Activated CD4-positive, alpha-beta memory T cell treated with anti-CD3 and anti-CD28 coated beads for 36 hours (primary cell): ENCODE measurements around the gene VAMP2. TPM values are rescaled to one million over a fixed set of nuclear protein-coding genes. Genes with fewer than 3 reads are reported as not detected.

Experiments
- CTCF ChIA-PET: fragments of 350-600 bp; sonication (Branson Sonifier 250); formaldehyde crosslinking; loops from one replicate; lab custom pipeline; 2021; ENCODE audit warnings: antibody characterized with exemption, inconsistent platforms; lab: Charles Lee
- POLR2A ChIA-PET: fragments of 350-600 bp; sonication (Branson Sonifier 250); formaldehyde crosslinking; loops from one replicate; lab custom pipeline; 2021; ENCODE audit warnings: antibody characterized with exemption; lab: Charles Lee
- DNase-seq: peaks from one replicate; pipeline ENCODE4 v3.0.0-alpha.2; 2020
- H3K27ac Mint-ChIP-seq: one replicate; pipeline ENCODE4 v1.8.0; 2021; ENCODE audit warnings: mixed read lengths
- H3K27me3 Mint-ChIP-seq: one replicate; pipeline ENCODE4 v1.8.0; 2021; ENCODE audit warnings: mixed read lengths
- H3K36me3 Mint-ChIP-seq: one replicate; pipeline ENCODE4 v1.8.0; 2021; ENCODE audit warnings: mixed read lengths
- H3K4me1 Mint-ChIP-seq: one replicate; pipeline ENCODE4 v1.8.0; 2021; ENCODE audit warnings: low read depth, mixed read lengths
- H3K4me3 Mint-ChIP-seq: one replicate; pipeline ENCODE4 v1.8.0; 2021; ENCODE audit warnings: mild to moderate bottlenecking, mixed read lengths
- H3K9me3 Mint-ChIP-seq: one replicate; pipeline ENCODE4 v1.8.0; 2021; ENCODE audit warnings: mixed read lengths
- intact Hi-C: fragments of 100-400 bp; cut with micrococcal nuclease; formaldehyde crosslinking; loops from one replicate; pipeline ENCODE4 v1.15.1; 2023
- total RNA-seq, 2 experiments: library from RNA; stranded (reverse); gene quantifications; one replicate each; pipeline ENCODE4 v1.2.3, GENCODE V29; 2021

The VAMP2 gene
- total RNA-seq, 2 experiments from 2014 or later: 30.1 to 30.4 TPM

DNA sequence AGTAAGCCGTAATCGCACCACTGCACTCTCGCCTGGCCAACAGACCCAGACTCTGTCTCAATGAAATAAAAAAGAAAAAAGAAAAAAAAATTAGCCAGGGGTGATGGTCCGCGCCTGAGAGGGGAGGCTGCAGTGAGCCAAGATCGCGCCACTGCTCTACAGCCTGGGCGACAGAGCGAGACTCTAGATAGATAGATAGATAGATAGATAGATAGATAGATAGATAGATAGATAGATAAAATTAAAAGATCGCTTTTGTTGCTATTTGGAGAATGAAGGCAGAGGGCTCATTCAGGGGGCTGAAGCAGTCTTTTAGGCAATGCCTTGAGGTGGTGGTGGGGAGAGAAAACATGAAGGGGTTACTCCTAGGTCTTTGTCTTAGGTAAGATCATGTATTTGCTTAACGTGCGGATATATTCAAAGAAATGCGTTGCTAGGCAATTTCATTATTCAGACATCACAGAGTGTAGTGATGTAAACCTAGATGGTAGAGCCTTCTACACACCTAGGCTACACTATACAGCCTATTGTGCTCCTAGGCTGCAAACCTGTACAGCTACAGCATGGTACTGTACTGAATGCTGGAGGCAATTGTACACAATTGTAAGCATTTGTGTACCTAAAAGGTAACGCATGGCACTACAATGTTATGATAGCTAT, 34.5 kb downstream of the VAMP2 start:
- H3K27me3 Mint-ChIP-seq: peaks cover 23% of the 10 kb centered on the region
- CTCF ChIA-PET: interaction anchor here (1.7 to 1.8 kb wide), 2 partner anchors 9 to 68 kb away, joined by 4 to 8 read pairs; partner anchors contain the start of gene ALOXE3

DNA sequence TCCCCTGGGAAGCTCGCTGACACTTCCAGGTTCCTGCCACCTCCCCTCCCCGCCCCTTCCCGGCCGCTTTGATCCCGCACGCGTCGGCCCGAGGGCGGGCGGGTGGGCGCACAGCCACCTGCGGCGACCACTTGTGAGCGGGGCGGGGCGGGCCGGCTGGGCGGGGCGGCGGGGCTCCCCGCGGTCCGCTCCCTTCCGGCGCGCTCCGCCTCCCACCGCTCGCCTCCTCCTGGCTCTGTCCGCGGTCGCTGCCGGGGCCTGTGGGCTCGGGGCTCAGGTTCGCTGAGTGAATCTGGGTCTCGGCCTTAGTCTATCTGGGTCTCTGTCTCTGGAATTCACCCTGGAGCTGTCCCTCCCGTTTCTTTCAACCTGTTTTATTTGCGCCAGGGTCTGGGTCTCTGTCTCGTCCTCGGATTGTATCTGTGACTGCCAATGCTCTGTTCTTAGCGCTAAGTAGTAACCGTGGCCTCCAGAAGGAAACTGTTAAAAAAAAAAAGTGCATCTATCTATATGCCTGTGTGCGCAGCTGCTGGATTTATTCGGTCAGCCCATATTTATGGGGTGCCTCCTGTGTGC, 36.2 kb downstream of the VAMP2 start:
- Mint-ChIP-seq H3K9me3 (no peaks in the 10 kb centered on the region), H3K27ac (peak overlapping the region; percentile 38), H3K4me1 (peaks cover 43% of the 10 kb centered on the region), H3K4me3 (peak overlapping the region; percentile 87), H3K27me3 (peaks cover 30% of the 10 kb centered on the region), H3K36me3 (peaks cover 3% of the 10 kb centered on the region)
- intact Hi-C loops: loop anchor here (10.0 kb wide), 1 partner anchor 692 kb away; the partner anchor contains the start of genes FGF11 and TMEM102
- ChIA-PET CTCF (interaction anchor here (1.6 to 1.8 kb wide), 4 partner anchors 8 to 84 kb away, joined by 3 to 14 read pairs (median 6); partner anchors contain the start of genes ALOXE3 and AURKB), POLR2A (interaction anchor here (0.6 to 2.0 kb wide), 6 partner anchors 12 to 143 kb away, joined by 3 to 10 read pairs (median 4); partner anchors contain the start of gene PER1)
- peak; percentile 62 for DNase-seq

More for the DNA sequence above, 34.5 kb downstream of the VAMP2 start:
- DNase-seq: no peak
- H3K4me3 Mint-ChIP-seq: no peak overlapping the region
- no peak overlapping the region for H3K27ac Mint-ChIP-seq
- peaks cover 39% of the 10 kb centered on the region for H3K4me1 Mint-ChIP-seq
- no peaks in the 10 kb centered on the region for H3K9me3 Mint-ChIP-seq
- POLR2A ChIA-PET: interaction anchor here (1.0 to 2.0 kb wide), 2 partner anchors 10 to 45 kb away, joined by 3 to 10 read pairs; no protein-coding TSS in a partner anchor
- intact Hi-C loops: loop anchor here (10.0 kb wide), 1 partner anchor 693 kb away; the partner anchor contains the start of genes FGF11 and TMEM102
- peaks cover 3% of the 10 kb centered on the region for H3K36me3 Mint-ChIP-seq

DNA sequence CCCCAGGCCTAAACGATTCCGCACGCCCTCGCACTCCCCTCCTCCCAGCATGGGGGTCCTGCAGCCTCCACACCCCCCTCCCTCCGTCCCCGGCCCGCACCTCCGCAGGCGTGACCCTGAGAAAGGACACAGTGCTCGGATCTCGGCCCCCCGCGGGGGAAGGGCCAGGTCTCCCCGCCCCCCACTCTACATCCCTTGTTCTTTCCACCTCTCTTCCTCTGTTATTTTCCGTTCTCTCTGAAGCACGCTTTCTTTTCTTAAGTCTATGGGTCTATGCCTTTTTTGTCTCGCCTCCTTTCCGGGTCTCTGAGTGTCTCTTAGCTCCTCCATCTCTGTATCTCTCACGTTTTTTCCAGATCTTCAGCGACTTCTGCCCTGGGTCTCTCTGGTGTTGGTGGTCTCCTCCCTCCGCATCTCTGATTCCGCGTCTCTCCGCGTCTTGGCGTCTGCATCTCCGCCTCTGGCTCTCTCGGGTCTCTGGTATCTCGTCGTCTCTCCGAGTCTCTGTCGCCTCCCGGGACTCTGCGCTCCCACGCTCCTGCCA, 36.7 kb downstream of the VAMP2 start:
- H3K36me3 Mint-ChIP-seq: peaks cover 3% of the 10 kb centered on the region
- peak overlapping the region; percentile 89 for H3K27ac Mint-ChIP-seq
- peak overlapping the region; percentile 83 for H3K4me3 Mint-ChIP-seq
- DNase-seq: no peak
- peaks cover 45% of the 10 kb centered on the region for H3K4me1 Mint-ChIP-seq
- peaks cover 32% of the 10 kb centered on the region for H3K27me3 Mint-ChIP-seq
- no peaks in the 10 kb centered on the region for H3K9me3 Mint-ChIP-seq
- intact Hi-C loops: loop anchor here (1.0 to 10.0 kb wide), 3 partner anchors 12 to 691 kb away; partner anchors contain the start of genes FGF11, PER1 and TMEM102
- POLR2A ChIA-PET: interaction anchor here (0.9 to 2.0 kb wide), 2 partner anchors 47 to 144 kb away, joined by 3 to 10 read pairs; no protein-coding TSS in a partner anchor
- CTCF ChIA-PET: interaction anchor here (1.6 to 1.7 kb wide), 3 partner anchors 12 to 85 kb away, joined by 3 to 14 read pairs (median 4); partner anchors contain the start of gene AURKB

DNA sequence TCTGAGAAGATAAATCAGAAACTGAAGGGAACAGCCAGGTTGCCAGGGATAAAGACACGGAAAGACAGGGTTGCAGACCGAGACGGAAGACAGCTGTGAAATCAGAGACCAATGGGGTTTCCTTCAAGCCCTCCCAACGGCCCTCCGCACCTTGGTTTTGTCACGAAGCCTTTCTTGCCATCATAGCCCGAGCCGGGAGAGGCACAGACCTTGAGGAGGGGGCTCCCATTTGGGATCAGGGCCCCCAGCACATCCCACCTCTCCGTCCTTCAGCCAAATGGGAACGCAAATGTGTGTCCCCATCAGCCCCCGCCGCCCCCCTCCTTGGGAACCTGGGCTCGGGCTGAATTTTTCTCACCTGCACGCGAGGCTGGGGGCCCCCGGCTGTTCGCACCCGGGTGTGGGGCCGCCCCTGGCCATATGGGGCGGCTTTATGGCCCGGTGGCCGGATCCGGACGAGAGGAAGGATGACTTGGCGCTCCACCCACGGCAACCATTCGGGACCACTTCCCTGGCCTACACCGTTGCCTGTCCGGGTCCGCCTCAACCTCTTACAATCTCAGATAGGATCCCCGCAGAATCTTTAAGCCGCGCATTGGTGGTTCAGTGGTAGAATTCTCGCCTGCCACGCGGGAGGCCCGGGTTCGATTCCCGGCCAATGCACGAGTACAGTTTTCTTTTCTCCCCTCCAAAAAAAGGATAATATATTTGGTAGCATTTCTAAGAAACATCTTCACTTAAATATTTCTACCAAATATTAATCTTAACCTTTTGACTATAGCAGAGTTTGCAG, 37.4 kb downstream of the VAMP2 start:
- H3K4me3 Mint-ChIP-seq: peak overlapping the region; percentile 83
- intact Hi-C loops: loop anchor here (1.0 to 10.0 kb wide), 3 partner anchors 13 to 691 kb away; partner anchors contain the start of genes FGF11, PER1 and TMEM102
- H3K9me3 Mint-ChIP-seq: peaks cover 2% of the 10 kb centered on the region
- H3K4me1 Mint-ChIP-seq: peaks cover 50% of the 10 kb centered on the region
- POLR2A ChIA-PET: interaction anchor here (1.3 to 6.8 kb wide), 2 partner anchors 24 to 48 kb away, joined by 3 to 52 read pairs; no protein-coding TSS in a partner anchor
- H3K27me3 Mint-ChIP-seq: peaks cover 37% of the 10 kb centered on the region
- peaks cover 6% of the 10 kb centered on the region for H3K36me3 Mint-ChIP-seq
- DNase-seq: peak; percentile 94
- CTCF ChIA-PET: interaction anchor here (1.0 to 3.8 kb wide), 4 partner anchors 13 to 175 kb away, joined by 3 to 35 read pairs (median 4); partner anchors contain the start of gene AURKB
- peak overlapping the region; percentile 89 for H3K27ac Mint-ChIP-seq

DNA sequence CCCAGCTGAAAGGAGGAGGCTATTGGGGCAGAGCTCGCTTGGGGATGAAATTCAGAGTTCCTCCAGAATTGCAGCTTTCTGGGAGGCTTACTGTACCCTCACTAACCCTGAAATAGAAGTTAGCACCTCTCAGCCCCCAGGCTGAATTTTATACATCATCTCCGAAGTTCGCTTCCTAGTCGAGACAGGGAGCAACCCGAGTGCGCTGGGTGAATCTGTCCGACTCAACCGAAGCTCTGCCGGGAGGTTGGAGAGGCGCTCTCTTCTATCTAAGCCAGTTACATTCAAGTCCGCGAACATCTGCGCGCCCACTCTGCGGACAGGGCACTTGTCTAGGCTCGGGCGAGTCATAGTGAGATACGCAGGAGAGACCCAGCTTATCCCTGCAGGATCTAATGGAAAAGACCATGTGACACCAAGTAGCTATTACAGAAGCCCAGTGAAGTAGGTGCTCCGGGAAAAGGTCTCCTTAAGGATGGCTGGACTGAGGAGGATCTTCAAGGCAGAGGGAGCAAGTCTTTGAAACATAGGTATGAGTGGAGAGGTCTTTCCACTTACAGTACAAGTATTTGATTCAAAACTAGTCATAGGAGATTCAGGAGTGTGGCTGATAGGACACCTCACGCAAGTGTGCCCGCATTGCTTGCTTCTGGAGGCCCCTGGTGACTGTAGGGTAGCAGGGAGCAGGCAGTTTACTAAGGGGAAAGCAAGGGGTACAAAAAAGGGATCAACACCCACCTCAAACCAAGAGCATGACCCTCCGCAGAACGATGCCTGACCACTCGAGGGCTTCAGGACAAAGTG, 38.2 kb downstream of the VAMP2 start:
- peak overlapping the region; percentile 83 for H3K4me3 Mint-ChIP-seq
- peaks cover 58% of the 10 kb centered on the region for H3K4me1 Mint-ChIP-seq
- ChIA-PET POLR2A (interaction anchor here (0.6 to 6.8 kb wide), 5 partner anchors 25 to 123 kb away, joined by 3 to 52 read pairs (median 4); partner anchors contain the start of gene CTC1), CTCF (interaction anchor here (0.9 to 3.8 kb wide), 8 partner anchors 14 to 176 kb away, joined by 3 to 35 read pairs (median 4); no protein-coding TSS in a partner anchor)
- H3K36me3 Mint-ChIP-seq: peaks cover 14% of the 10 kb centered on the region
- DNase-seq: peak; percentile 52
- peak overlapping the region; percentile 35 for H3K27ac Mint-ChIP-seq
- H3K27me3 Mint-ChIP-seq: peaks cover 39% of the 10 kb centered on the region
- peaks cover 2% of the 10 kb centered on the region for H3K9me3 Mint-ChIP-seq
- intact Hi-C loops: loop anchor here (1.0 to 10.0 kb wide), 4 partner anchors 14 to 690 kb away; partner anchors contain the start of genes FGF11, PER1 and TMEM102

DNA sequence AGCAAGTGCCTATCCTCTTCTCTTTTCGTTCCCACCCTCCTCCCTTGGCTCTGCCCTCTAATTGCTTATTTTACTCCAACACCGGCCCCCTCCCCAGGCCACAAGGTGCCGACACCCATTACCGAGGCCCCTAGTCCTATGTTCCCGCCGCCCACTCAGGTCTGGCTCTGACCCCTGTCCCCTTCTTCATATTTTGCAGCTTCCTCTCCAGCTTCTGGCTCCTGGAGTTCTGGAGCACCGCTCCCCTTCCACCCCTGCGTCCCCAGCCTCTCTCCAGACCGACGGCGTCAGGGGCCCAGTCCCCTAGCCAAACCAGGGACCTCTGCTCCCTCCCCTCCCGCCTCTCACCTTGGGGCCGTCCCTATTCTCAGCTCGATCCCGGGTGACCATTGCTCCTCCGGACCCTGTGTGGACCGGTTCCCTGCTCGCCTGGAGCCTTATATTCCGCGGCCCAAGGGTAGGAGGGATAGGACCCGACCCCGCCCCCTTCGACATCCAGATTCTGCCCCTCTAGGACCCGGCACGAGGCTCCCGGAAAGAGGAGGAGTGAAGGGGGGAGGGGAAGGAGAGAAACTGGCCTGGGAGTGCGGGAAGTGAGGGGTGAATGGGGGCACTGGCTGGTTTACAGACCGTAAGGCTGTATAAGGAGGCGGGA, 38.9 kb downstream of the VAMP2 start, which contains the start of gene HES7:
Gene HES7, minus strand, starts transcription at position 412 of the 655 bp plus-strand sequence. Its CDS starts 22 bp downstream, at position 390.
- peak; percentile 33 for DNase-seq
- Mint-ChIP-seq H3K36me3 (peaks cover 18% of the 10 kb centered on the region), H3K4me1 (peaks cover 63% of the 10 kb centered on the region), H3K9me3 (peaks cover 2% of the 10 kb centered on the region), H3K27ac (peak within 1 kb of the TSS; percentile 35), H3K27me3 (peaks cover 43% of the 10 kb centered on the region), H3K4me3 (peak within 1 kb of the TSS; percentile 83)
- ChIA-PET POLR2A (interaction anchor here (0.6 to 6.8 kb wide), 5 partner anchors 26 to 124 kb away, joined by 3 to 52 read pairs (median 4); partner anchors contain the start of gene CTC1), CTCF (interaction anchor here (0.9 to 3.8 kb wide), 8 partner anchors 14 to 177 kb away, joined by 3 to 35 read pairs (median 4); no protein-coding TSS in a partner anchor)
- intact Hi-C loops: loop anchor here (5.0 to 10.0 kb wide), 2 partner anchors 282 to 689 kb away; partner anchors contain the start of genes FGF11 and TMEM102

DNA sequence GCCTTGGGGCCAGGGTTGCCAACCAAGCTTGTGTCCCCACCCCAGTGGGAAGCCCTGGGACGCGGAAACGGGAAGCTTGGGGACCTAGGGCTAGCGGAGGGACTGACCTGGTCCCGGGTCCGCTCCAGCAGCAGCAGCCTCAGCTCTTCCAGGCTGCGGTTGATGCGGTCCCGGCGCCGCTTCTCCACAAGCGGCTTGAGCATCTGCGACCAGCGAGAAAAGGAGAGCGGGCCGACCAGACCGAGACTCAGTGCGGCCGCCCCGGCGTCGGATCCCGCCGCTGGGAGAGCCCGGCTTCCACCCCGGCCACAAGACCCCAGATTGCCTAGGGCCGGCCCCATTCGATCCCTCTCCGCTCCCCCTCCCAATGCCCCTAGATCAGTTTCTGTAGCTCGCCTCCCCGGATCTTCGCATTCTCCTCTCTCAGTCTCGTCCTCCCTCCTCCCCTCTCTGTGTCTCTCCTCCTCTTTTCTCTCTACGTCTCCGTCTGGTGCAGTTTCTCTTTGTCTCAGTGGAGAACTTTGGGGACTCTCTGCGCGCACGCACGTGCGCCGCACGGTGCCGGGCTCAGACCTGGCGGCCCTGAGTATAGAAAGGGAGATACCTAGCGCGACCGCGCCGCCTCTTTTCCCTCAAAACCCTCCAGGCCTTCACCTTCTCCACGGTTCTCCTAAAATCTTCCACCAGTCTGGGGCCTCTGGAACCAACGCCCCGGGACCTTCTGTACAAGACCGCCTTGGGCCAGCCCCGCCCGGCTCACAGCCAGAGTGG, 39.6 kb downstream of the VAMP2 start:
- ChIA-PET POLR2A (interaction anchor here (0.7 to 6.8 kb wide), 6 partner anchors 16 to 124 kb away, joined by 3 to 52 read pairs (median 4); partner anchors contain the start of gene CTC1), CTCF (interaction anchor here (0.8 to 3.8 kb wide), 5 partner anchors 13 to 66 kb away, joined by 3 to 35 read pairs (median 10); no protein-coding TSS in a partner anchor)
- peak overlapping the region; percentile 83 for H3K4me3 Mint-ChIP-seq
- intact Hi-C loops: loop anchor here (1.0 to 10.0 kb wide), 3 partner anchors 67 to 688 kb away; partner anchors contain the start of genes BORCS6, FGF11 and TMEM102
- peaks cover 2% of the 10 kb centered on the region for H3K9me3 Mint-ChIP-seq
- H3K27me3 Mint-ChIP-seq: peaks cover 44% of the 10 kb centered on the region
- H3K27ac Mint-ChIP-seq: no peak overlapping the region
- H3K36me3 Mint-ChIP-seq: peaks cover 19% of the 10 kb centered on the region
- peaks cover 68% of the 10 kb centered on the region for H3K4me1 Mint-ChIP-seq
- DNase-seq: peak; percentile 66

DNA sequence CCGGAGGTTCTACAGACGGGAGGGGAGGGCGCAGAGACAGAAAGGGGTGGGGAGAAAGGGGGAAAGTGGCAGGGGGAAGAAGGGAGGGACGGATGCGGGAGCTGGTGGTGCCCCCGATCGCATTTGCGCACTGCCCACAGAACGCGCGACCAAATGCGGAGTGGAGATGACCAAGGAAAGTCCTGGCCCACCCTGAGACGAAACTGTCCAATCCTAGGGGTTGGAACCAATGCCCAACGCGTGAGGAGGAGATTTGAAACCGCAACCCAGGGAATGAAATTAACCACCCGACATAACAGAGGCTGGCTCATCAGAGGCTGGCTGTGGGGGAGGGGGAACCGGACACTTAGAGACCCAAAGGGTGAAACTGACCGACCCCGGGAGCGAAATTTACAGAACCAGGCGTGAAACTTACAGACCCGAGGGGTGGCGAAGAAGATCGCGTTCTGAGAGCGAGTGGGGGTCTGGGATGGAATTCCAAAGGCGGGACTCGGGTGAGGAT, 40.3 kb downstream of the VAMP2 start:
- Mint-ChIP-seq H3K4me3 (peak overlapping the region; percentile 83), H3K4me1 (peaks cover 75% of the 10 kb centered on the region), H3K9me3 (peaks cover 2% of the 10 kb centered on the region), H3K36me3 (peaks cover 19% of the 10 kb centered on the region), H3K27me3 (peaks cover 49% of the 10 kb centered on the region), H3K27ac (no peak overlapping the region)
- POLR2A ChIA-PET: interaction anchor here (0.7 to 6.8 kb wide), 5 partner anchors 17 to 125 kb away, joined by 3 to 52 read pairs (median 3); partner anchors contain the start of gene CTC1
- intact Hi-C loops: loop anchor here (1.0 to 10.0 kb wide), 3 partner anchors 68 to 688 kb away; partner anchors contain the start of genes BORCS6, FGF11 and TMEM102
- CTCF ChIA-PET: interaction anchor here (0.7 to 3.8 kb wide), 6 partner anchors 12 to 48 kb away, joined by 3 to 35 read pairs (median 8); no protein-coding TSS in a partner anchor
- peak; percentile 51 for DNase-seq
